Transverse colon (tissue), 4 donors: ENCODE data around the gene PRIM2. TPM values are rescaled to one million over a fixed set of nuclear protein-coding genes. Genes with fewer than 3 reads are reported as not detected.
"Not testable (repeated sequence)": the region's sequence is repeated elsewhere in the genome, so short reads cannot be mapped to it uniquely, and the experiment has no call there.

ENCODE experiments used
- DNase-seq: peaks from one replicate; pipeline ENCODE4 v3.0.0-alpha.2; 2019
- H3K27ac ChIP-seq, 4 donors: fragments of 200-600 bp; sonication (generic); 2 replicates each; pipeline ENCODE4 v1.5.1; 2016 to 2018; ENCODE audit warnings: inconsistent platforms in 4 of 4
- H3K27me3 ChIP-seq: fragments of 200-600 bp; sonication (generic); 2 replicates; pipeline ENCODE4 v1.5.1; 2017; ENCODE audit warnings: inconsistent platforms
- H3K36me3 ChIP-seq, 4 donors: fragments of 200-600 bp; sonication (generic); 2 replicates each; pipeline ENCODE4 v1.5.1; 2017 to 2019; ENCODE audit warnings: inconsistent platforms in 4 of 4
- H3K4me1 ChIP-seq, 4 donors: fragments of 200-600 bp; sonication (generic); 2 replicates each; pipeline ENCODE4 v1.5.1; 2017 to 2020; ENCODE audit warnings: inconsistent platforms in 4 of 4
- H3K4me3 ChIP-seq, 4 donors: fragments of 200-600 bp; sonication (generic); 1 replicate in 1 of 4; 2 replicates in 3 of 4; pipeline versions ENCODE4 v1.5.1 to v1.6.1; 2017 to 2019; ENCODE audit warnings: inconsistent platforms in 4 of 4
- H3K9me3 ChIP-seq, 2 donors: fragments of 200-600 bp; sonication (generic); 2 replicates each; pipeline ENCODE4 v1.5.1; 2017 to 2019; ENCODE audit warnings: inconsistent platforms in 2 of 2
- EP300 ChIP-seq: sonication (generic); formaldehyde crosslinking; IDR thresholded peaks from one replicate; pipeline ENCODE4 v1.6.1; 2017; ENCODE audit warnings: antibody characterized with exemption, low read depth
- POLR2A ChIP-seq: fragments of 450-650 bp; IDR thresholded peaks from one replicate; pipeline ENCODE4 v1.6.1; 2016; ENCODE audit warnings: antibody characterized with exemption, mild to moderate bottlenecking, moderate library complexity
- POLR2AphosphoS5 ChIP-seq, 3 donors: sonication (generic); formaldehyde crosslinking; IDR thresholded peaks; one replicate each; pipeline ENCODE4 v1.6.1; 2016; ENCODE audit warnings: antibody characterized with exemption in 3 of 3
- WGBS, 2 donors: methylation state at CpG; one replicate each; pipeline ENCODE4 v1.1.5; 2018; ENCODE audit warnings: low coverage in 1 of 2; 5-methylcytosine and 5-hydroxymethylcytosine counted together
- in situ Hi-C, 4 donors: fragments of 200-750 bp; cut with MboI; loops; one replicate each; pipeline versions ENCODE4 v1.15.0 to v1.15.1; 2017; ENCODE audit warnings: low sequenced_read_pairs in 3 of 4, low pct_ligation_motif_present in 1 of 4, low pct_unique_long_range_greater_than_20kb in 1 of 4
- intact Hi-C: fragments of 100-400 bp; cut with DNase I; formaldehyde crosslinking; loops from one replicate; pipeline ENCODE4 v1.15.1; 2023; ENCODE audit warnings: low total_unique reads
- total RNA-seq, 4 donors: library from RNA; depleted of rRNA; stranded (reverse); fragments of >200 nt; gene quantifications; one replicate each; pipeline ENCODE4 v1.1.0, GENCODE V29; 2016
- TF ChIP-seq, protein P1 (sequence below), 5 experiments: fragments of 200-600 bp in 3 of 5; fragments of 450-650 bp in 2 of 5; sonication (generic) in 3 of 5; IDR thresholded peaks; 1 replicate in 2 of 5; 2 replicates in 3 of 5; pipeline ENCODE4 v1.5.1; 2016 to 2017; ENCODE audit warnings: antibody characterized with exemption in 5 of 5, inconsistent platforms in 3 of 5, mild to moderate bottlenecking in 2 of 5, moderate library complexity in 1 of 5

The PRIM2 gene, protein sequence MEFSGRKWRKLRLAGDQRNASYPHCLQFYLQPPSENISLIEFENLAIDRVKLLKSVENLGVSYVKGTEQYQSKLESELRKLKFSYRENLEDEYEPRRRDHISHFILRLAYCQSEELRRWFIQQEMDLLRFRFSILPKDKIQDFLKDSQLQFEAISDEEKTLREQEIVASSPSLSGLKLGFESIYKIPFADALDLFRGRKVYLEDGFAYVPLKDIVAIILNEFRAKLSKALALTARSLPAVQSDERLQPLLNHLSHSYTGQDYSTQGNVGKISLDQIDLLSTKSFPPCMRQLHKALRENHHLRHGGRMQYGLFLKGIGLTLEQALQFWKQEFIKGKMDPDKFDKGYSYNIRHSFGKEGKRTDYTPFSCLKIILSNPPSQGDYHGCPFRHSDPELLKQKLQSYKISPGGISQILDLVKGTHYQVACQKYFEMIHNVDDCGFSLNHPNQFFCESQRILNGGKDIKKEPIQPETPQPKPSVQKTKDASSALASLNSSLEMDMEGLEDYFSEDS
- total RNA-seq: 10 to 100 TPM in 3 of 4 donors, 1 to 10 TPM in 1; 9.6 to 47.4 (median 20.4) TPM

DNA sequence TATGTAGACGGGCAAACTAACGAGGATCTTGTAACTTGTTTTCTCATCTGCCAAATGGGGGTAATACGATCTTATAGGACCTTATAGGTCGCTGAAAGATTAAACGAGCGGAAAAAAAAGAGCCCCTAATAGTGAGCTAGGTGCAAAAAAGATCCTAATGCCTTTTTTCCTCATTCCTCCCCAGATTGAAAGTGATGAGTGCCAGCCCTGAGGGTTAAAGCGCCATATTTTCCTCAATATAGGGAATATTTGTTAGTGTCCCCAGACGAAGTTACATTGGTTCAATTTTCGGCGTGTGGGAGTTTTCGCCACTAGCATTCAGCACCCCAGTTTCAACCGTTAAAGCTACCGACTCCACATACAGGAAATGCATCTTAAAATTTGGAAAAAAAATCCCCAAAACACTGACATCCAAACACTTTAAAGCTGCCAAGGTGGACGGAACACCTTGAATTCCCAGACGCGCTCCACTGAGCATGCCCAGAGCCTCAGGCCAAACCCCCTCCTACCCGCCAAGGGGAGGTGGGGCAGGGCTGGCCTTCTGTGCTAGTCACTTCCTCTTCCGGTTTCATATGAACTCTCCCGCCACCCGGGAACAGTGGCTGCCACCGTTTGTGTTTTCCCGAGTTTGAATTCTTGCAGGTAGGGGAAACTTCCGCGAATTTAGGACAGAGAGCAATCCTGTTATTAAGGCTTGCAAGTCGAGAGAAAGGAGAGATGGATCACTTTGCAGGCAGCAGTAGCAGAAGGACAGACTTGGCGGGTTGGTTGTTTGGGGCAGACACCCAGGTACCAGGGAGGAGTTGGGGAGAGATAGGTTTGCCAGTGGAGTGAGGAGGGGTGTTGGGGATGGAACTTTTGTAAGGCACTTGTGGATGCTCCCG is at the start of gene PRIM2:
Gene PRIM2, plus strand, starts transcription at position 571 of the 884 bp plus-strand sequence. CDS start 816 bp downstream, outside the sequence.
- WGBS, 2 donors: 1 to 2% methylated on average over 9 to 27 of the region's 27 CpGs
- in situ Hi-C loops (loop anchor here (5.0 to 25.0 kb wide), 7 partner anchors 130 to 680 kb away; partner anchors contain the start of genes ZNF451 (in 2 of the 4) and DST (in 1 of the 4)), intact Hi-C loops (loop anchor here (5.0 kb wide), 2 partner anchors 145 to 415 kb away; partner anchors contain the start of gene BAG2)
- Histone ChIP-seq H3K36me3 (peaks cover 0 to 10% (median 3%) of the 10 kb centered on the region in 4 donors), H3K27ac (peak within 1 kb of the TSS; percentile 76 to 87 (median 86)), H3K4me1 (peaks cover 24 to 40% (median 29%) of the 10 kb centered on the region in 4 donors), H3K4me3 (peak within 1 kb of the TSS; percentile 19 to 57 (median 54)), H3K27me3 (no peaks in the 10 kb centered on the region), H3K9me3 (no peaks in the 10 kb centered on the region)
- peak; percentile 12 for TF ChIP-seq POLR2A
- TF ChIP-seq, protein P1, sequence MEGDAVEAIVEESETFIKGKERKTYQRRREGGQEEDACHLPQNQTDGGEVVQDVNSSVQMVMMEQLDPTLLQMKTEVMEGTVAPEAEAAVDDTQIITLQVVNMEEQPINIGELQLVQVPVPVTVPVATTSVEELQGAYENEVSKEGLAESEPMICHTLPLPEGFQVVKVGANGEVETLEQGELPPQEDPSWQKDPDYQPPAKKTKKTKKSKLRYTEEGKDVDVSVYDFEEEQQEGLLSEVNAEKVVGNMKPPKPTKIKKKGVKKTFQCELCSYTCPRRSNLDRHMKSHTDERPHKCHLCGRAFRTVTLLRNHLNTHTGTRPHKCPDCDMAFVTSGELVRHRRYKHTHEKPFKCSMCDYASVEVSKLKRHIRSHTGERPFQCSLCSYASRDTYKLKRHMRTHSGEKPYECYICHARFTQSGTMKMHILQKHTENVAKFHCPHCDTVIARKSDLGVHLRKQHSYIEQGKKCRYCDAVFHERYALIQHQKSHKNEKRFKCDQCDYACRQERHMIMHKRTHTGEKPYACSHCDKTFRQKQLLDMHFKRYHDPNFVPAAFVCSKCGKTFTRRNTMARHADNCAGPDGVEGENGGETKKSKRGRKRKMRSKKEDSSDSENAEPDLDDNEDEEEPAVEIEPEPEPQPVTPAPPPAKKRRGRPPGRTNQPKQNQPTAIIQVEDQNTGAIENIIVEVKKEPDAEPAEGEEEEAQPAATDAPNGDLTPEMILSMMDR (IDR thresholded peaks at IDR 0.05): no peak
- peak; percentile 35 to 79 (median 78) for TF ChIP-seq POLR2AphosphoS5 (IDR thresholded peaks at IDR 0.05)
- TF ChIP-seq EP300: no peak
- peak; percentile 90 for DNase-seq

DNA sequence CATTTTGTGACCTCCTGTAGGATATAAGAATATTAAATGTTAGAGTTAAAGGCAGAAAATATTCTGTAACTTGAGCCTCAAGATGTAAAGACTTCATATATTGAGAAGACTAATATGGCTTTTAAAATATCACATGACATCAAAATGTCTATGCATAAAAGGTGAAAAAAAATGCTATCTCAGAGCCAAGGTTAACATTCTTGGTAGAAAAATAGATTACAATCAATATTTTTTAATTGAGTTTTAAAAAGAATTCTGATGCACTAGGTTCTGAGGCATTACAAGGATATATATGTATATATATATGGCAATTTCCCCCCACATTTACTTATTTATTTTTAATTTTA is 49.2 kb upstream of the PRIM2 start:
- in situ Hi-C loops: no loop called here
- peaks cover 0 to 13% (median 3%) of the 10 kb centered on the region in 4 donors for H3K4me1 ChIP-seq
- intact Hi-C loops: no loop called here

GRCh38 chr6:57274113-57274824 is 43.2 kb upstream of the PRIM2 start:
- H3K9me3 ChIP-seq, H3K4me3 ChIP-seq, H3K27me3 ChIP-seq, H3K36me3 ChIP-seq, DNase-seq, intact Hi-C loops, H3K27ac ChIP-seq, H3K4me1 ChIP-seq, in situ Hi-C loops: not testable (repeated sequence)
- 87 to 90% methylated on average over 8 to 17 of the region's 17 CpGs for WGBS, 2 donors

More for the DNA sequence above, 49.2 kb upstream of the PRIM2 start:
- Histone ChIP-seq H3K27ac (peak overlapping the region in 2 of 4 donors; percentile 63 to 85), H3K27me3 (no peaks in the 10 kb centered on the region), H3K4me3 (no peak overlapping the region), H3K9me3 (no peaks in the 10 kb centered on the region), H3K36me3 (no peaks in the 10 kb centered on the region)
- no peak for DNase-seq
- TF ChIP-seq, protein P1 (IDR thresholded peaks at IDR 0.05): no peak
- TF ChIP-seq EP300 (no peak), POLR2AphosphoS5 (IDR thresholded peaks at IDR 0.05) (no peak), POLR2A (no peak)

DNA sequence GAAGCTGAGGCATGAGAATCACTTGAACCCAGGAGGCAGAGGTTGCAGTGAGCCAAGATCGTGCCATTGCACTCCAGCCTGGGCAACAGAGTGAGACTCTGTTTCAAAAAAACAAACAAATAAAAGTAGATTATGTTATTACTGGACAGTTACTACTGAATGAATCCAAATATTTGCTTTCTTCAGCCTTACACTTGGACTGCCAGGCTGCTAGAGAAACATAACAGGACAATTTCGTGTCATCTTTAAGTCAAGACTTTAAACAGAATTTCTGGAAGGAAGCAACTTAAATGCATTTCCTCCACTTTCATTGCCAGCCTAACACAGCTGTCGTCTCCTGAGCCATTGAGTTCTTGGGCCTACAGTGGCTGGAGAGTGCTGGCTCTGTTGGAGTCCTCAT is 42.0 kb upstream of the PRIM2 start:
- DNase-seq: no peak
- TF ChIP-seq, protein P1 (IDR thresholded peaks at IDR 0.05): no peak
- TF ChIP-seq POLR2AphosphoS5 (IDR thresholded peaks at IDR 0.05) (no peak), EP300 (no peak)
- peaks cover 0 to 3% (median 0%) of the 10 kb centered on the region in 4 donors for H3K4me1 ChIP-seq
- intact Hi-C loops (no loop called here), in situ Hi-C loops (no loop called here)
- no peak overlapping the region for H3K27ac ChIP-seq
- 69 to 72% methylated on average over 3 of the region's 3 CpGs for WGBS, 2 donors
- H3K9me3 ChIP-seq: no peaks in the 10 kb centered on the region
- no peak overlapping the region for H3K4me3 ChIP-seq
- H3K36me3 ChIP-seq: no peaks in the 10 kb centered on the region
- no peaks in the 10 kb centered on the region for H3K27me3 ChIP-seq
